HTR-8/SVneo (cell line): ENCODE results near the gene TSEN15.

Source experiments
- DNase-seq: peaks from one replicate; pipeline ENCODE4 v3.0.0; 2011; ENCODE audit warnings: low spot score, mixed read lengths; ENCODE audit not compliant: insufficient read length
- FAIRE-seq: peaks from 2 replicates; lab custom pipeline; 2011; peaks lifted over from hg19 to GRCh38; lab: Jason Lieb, UNC

Gene TSEN15

GRCh38 chr1:184051485-184052193 is at the start of gene TSEN15:
Gene TSEN15 (plus strand): TSS chr1:184051730. CDS start chr1:184051756, 26 bp downstream.
- DNase-seq: peak; percentile 76
- FAIRE-seq: no peak

DNA sequence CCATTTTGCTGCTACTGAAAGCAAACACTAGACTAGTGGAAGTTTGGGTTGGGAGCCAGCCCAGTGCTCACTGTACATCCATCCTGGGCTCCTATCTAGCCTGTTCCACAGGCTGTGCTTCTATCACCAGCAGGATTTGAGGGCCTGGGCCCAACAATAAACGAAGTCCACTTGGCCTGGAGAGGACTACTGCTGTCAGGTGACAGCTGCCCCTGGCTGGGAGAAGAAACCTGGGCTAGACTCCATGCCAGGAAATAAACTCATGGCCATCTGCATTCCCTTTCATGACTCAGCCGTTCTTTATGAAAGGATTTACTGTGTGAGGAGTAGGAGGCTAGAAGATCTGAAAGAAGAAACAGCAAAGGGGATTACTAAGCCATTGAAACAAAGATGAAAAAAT is 49.5 kb upstream of the TSEN15 start:
- FAIRE-seq (no peak), DNase-seq (peak; percentile 54)

GRCh38 chr1:184004935-184005334 is 46.6 kb upstream of the TSEN15 start:
- DNase-seq: no peak
- FAIRE-seq: no peak

DNA sequence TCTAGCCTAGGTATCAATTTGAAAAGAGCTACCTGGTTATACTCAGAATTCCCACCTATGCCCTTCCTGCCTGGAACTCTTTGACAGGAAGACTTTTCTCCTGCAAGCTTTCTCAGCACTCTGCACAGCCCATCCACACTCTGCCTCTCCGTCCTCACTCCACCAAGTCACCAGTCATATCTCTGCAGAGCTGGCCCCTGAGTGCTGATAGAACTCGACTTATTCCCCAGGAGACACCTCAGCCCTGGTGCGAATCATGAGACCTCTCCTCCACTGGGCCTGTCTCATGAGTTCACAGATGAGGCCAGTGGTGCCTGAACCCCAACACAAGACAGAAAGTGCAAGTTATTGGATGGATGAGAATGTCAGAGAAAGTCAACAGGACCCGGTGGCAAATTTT is 46.0 kb upstream of the TSEN15 start:
- DNase-seq: no peak
- FAIRE-seq: no peak

DNA sequence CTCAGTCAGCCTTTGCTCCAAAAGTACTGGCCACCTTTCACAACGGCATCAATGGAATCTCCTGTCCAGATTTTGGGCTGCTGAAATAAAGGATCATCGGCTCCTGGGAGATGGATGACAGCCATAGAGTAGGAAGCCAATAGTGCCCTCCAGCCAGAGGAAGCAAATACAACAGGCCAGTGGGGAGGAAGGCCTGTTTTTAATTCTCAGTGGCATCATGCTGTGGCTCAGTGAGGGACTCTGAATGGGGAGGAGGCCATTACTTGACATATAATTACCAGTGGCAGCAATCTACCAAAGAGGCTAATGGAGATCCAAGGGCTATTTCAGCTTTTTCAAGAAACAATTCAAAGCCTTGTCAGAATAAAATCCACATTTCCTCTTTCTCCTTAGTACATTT is 40.7 kb upstream of the TSEN15 start:
- DNase-seq: no peak
- no peak for FAIRE-seq

DNA sequence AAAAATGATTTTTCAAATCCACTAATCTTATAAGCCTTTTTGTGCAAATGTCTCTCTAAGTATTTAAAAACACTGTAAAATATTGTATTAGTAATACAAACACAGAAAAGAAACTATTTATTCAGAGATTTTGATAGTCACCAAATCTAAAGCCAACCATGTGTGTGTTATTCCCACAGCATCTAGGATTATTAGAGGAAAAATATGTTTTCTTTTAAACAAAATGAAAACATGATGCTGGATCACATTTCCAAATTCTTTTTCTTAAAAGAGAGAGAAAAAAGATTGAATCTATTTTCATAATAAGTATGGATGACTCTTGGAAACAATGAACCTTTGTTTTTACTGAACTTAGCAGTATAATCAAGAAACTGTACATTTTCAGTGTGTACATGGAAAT is 39.3 kb upstream of the TSEN15 start:
- FAIRE-seq (no peak), DNase-seq (no peak)

- FAIRE-seq (no peak), DNase-seq (no peak)
These were observed 37.3 kb upstream of the TSEN15 start for GRCh38 chr1:184014271-184014670.

- DNase-seq (no peak), FAIRE-seq (no peak)
These were observed 35.4 kb upstream of the TSEN15 start for GRCh38 chr1:184016169-184016568.

GRCh38 chr1:184017306-184017705 is 34.2 kb upstream of the TSEN15 start:
- no peak for DNase-seq
- no peak for FAIRE-seq

- no peak for DNase-seq
- no peak for FAIRE-seq
These were observed 32.9 kb upstream of the TSEN15 start for GRCh38 chr1:184018622-184019021.

DNA sequence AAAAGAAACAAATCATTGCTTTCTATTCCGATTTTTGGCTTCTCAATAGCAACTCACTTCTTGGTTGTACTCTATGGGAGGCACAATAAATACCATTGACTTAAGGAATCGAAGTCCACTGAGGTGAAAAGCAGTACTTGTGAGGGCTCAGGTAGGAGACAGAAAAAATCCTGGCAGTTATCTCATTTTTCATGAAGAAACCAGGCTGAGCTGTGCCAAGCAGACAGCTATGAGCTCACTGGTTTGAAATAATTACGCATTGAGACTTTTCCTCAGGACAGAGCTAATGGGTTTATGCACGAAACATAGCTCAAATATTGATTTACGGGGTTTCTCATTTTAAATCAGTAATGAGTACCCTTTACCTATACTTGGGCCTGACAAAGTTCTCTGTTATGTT is 32.5 kb upstream of the TSEN15 start:
- DNase-seq: no peak
- no peak for FAIRE-seq

DNA sequence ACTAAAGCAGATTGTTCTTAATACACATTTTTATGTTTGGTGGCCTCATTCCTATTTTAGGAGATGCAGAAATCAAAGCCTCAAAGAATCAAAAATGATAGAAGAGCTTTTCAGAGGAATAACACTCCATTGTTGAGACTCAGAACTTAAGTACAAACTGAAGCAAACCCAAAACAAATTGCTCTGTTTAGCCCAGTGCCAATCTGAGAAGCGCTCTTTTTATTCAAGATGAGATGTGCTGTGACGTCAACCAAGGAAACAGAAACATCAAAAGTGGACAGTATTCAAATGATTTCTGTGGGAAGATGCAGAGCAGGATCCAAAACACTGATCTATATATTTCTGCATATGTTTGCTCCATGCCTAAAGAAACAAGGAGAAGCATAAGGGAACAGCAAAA is 32.0 kb upstream of the TSEN15 start:
- DNase-seq: no peak
- no peak for FAIRE-seq

DNA sequence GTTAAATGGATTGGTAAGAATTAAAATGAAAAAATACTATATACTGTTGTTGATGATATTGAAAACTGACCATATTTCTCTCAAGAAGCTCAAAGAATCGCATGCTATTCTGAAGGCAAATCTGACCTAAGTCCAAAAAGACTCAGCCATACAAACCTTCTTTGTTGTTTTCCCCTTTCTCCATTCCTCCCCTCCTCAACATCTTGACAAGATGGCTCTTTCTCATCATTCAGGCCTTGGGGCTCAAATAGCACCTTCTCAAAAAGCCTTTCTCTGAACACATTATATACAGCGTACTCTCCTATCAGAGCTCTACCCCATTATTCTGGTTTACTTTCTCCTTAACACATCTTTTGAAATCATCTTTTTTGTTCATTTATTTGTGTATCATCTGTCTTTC is 31.2 kb upstream of the TSEN15 start:
- DNase-seq: no peak
- no peak for FAIRE-seq

DNA sequence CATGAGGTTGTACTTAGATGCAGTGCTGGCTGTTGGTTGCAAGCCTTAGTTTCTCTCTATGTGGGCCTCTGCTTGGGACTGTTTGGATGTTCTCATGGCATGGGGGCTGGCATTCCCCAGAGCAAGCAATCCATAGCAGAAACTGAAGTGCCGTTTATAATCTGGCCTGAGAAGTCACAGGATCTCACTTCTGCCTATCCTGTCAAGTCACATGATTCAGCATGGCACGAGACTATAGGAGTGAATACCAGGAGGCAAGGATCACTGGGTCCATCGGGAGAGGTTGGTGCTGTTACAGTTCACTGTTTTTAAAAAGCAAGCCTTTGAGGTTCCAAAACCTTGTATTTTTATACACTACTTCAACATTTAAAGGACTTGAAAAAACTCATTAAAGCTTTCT is 30.7 kb upstream of the TSEN15 start:
- no peak for FAIRE-seq

GRCh38 chr1:184021728-184022127 is 29.8 kb upstream of the TSEN15 start:
- no peak for DNase-seq
- no peak for FAIRE-seq

More for the DNA sequence above, 30.7 kb upstream of the TSEN15 start:
- DNase-seq: no peak

DNA sequence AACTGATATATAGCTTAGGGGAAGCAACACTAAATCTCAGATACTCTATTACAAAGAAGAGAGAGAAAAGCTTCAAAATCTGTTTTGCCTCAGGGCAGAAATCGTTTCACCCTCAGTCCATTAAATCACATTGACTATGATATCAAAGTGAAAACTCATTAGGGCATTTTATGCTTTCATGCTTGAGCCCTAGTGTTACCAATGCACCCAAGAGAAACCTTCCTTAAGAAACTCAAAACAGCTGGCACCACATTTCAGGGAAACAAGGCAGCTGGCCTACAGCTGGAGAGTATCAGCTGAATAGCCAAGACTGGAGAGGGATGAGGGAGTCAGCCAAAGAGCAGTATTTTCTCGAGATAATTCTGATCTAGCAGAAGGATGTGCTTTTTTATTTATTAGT is 28.9 kb upstream of the TSEN15 start:
- FAIRE-seq: no peak

GRCh38 chr1:184023171-184023570 is 28.4 kb upstream of the TSEN15 start:
- FAIRE-seq: no peak
- DNase-seq: no peak

More for the DNA sequence above, 28.9 kb upstream of the TSEN15 start:
- no peak for DNase-seq

DNA sequence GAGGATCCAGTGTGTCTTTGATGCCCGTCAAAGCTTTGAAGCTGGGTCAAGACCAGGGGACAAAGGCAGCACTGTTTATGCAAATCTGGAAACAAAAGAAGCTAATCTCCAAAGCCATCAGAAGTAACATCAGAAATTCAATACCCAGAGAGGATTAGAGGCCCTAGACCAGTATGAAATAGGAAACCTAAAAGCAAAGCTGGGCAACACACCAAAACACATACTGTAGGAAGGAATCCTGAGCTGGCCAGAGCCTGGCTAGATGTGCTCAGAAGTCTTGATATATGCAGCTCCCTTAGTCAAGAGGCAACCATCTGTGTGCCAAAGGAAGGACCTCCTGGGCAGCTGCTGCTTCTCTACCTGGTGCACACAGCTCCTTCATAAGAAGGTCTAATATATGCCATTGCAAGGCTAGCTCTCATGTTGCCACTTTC is 26.3 kb upstream of the TSEN15 start:
- FAIRE-seq (peak; percentile 13), DNase-seq (peak; percentile 44)

DNA sequence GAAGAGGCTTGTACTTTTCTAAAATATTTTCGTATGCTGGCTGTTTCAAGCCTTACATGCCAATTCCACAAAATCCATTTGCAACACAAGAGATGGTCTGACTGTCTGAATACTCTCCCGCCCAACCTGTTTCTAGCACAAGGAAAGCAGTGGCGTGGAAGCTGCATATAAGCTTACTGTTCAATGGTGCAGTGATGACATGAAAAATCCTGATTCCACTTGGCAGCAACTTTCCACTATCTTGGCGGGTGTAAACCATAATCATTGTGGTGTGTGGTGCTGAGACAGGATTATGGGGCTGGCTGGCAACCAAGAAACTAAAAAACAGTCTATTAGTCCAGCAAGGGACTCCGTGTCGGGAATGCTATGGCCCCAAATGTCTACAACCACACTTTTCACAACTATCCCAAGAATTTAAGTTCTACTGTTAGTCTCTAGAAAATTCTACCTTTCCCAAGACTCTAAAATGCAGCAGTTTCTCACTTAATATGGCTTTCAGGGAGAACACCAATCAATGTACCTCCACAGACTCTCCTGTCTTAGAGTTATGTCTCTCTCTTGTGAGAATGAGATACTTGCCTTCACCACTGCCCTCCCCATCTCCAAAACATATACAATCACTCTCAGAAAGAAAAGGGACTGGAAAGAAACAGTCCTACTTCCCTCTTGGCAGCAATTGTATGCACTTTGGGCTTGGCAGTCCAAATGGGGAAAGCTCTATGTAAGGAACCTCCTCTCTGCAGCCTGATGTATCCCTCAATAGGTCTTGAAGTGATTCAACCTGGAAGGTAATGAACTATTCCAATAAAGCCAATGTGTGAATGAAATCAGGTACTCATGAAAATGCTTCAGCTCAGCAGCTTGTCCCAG is 23.5 kb upstream of the TSEN15 start:
- DNase-seq (no peak), FAIRE-seq (no peak)

DNA sequence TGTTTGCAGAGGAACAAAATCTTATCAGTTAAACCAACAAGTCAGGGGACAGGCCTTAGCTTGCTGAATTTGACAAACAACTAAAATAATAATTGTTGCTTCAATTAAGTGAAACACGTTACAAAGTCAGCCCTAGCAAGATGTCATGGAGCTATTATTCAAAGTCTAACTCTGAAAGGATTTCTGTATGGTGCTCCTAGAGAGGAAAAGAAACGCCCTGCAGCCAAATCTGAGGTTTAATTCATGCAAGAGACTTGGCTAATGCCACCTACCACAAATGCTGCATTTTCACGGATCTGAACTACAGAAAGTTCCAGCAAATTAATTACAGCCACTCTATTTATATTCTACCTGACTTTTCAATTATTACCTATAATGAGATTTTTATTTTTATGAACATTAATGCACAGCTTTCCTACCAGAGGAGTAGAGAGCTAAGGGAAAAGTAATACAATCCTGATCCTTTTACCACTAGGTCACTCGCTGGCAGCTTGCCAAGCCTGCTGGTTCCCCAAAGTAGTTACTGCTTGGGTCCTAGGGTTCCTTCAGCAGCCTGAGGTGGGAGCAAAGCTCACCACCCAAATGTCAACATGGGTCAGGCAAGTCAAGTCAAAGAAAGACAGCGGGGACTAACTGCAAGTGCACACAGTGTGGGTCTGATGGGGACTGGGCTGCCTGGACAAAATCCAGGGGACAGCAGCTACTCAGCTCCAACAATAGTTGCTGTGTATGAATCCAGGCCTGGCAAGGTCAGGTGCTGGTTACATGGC is 22.5 kb upstream of the TSEN15 start:
- no peak for DNase-seq
- FAIRE-seq: no peak
